KMS-11 (cell line): ENCODE measurements around the gene HMGCLL1.

Source experiments
- H2AFZ ChIP-seq: fragments of 200-600 bp; sonication (generic); 2 replicates; pipeline ENCODE4 v1.6.1; 2016; ENCODE audit warnings: antibody characterized with exemption, mixed run types, low read depth
- H3K27ac ChIP-seq: fragments of 200-600 bp; sonication (generic); 2 replicates; pipeline ENCODE4 v1.6.1; 2016; ENCODE audit warnings: mild to moderate bottlenecking, mixed run types
- H3K27me3 ChIP-seq: fragments of 200-600 bp; sonication (generic); 2 replicates; pipeline ENCODE4 v1.6.1; 2017; ENCODE audit warnings: mild to moderate bottlenecking, low read depth, mixed run types, moderate library complexity; ENCODE audit not compliant: insufficient read depth
- H3K36me3 ChIP-seq: fragments of 200-600 bp; sonication (generic); 2 replicates; pipeline ENCODE4 v1.6.1; 2017; ENCODE audit warnings: mild to moderate bottlenecking, mixed run types; ENCODE audit not compliant: insufficient read depth
- H3K4me1 ChIP-seq: fragments of 200-600 bp; sonication (generic); 2 replicates; pipeline ENCODE4 v1.6.1; 2016; ENCODE audit warnings: mild to moderate bottlenecking, low read depth, mixed run types; ENCODE audit not compliant: poor library complexity, severe bottlenecking
- H3K4me2 ChIP-seq: fragments of 200-600 bp; sonication (generic); 2 replicates; pipeline ENCODE4 v1.7.0; 2016; ENCODE audit warnings: mild to moderate bottlenecking, mixed run types
- H3K4me3 ChIP-seq: fragments of 200-600 bp; sonication (generic); IDR thresholded peaks from 2 replicates; pipeline ENCODE4 v1.6.1; 2017; ENCODE audit warnings: low read depth, low read length, mixed read lengths; ENCODE audit not compliant: insufficient read depth
- H3K79me2 ChIP-seq: fragments of 200-600 bp; sonication (generic); 2 replicates; pipeline ENCODE4 v1.6.1; 2016; ENCODE audit warnings: low read depth, mixed run types; ENCODE audit not compliant: insufficient read depth
- H3K9ac ChIP-seq: fragments of 200-600 bp; sonication (generic); 2 replicates; pipeline ENCODE4 v1.6.1; 2016; ENCODE audit warnings: mild to moderate bottlenecking, mixed run types
- H4K20me1 ChIP-seq: fragments of 200-600 bp; sonication (generic); 2 replicates; pipeline ENCODE4 v1.6.1; 2016; ENCODE audit warnings: mild to moderate bottlenecking, mixed run types; ENCODE audit not compliant: insufficient read depth
- TF ChIP-seq, protein P1 (sequence below): fragments of 200-600 bp; sonication (generic); conservative IDR thresholded peaks from 2 replicates; pipeline ENCODE4 v1.6.1; 2017; ENCODE audit warnings: low read depth, mild to moderate bottlenecking, antibody characterized with exemption, low read length, moderate library complexity, mixed read lengths

Gene HMGCLL1

DNA sequence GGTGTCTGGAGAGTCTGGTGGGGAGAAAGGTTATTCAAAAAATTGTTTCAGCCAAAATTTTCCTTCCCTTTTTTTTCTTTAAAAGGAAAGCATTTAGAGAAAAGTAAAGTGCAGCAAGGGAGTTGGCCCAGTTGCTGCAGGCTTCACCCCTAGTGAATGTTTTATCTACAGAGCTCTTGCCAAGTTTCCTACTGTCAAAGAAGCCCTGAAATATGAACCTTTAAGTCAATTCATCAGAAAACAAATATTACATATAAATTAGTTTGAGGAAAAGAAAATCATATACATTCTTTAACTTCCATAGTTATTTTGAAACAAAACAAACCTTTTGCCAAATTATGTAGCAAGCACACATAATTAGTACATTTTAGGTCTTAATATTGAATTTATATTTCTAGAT is 25.0 kb upstream of the HMGCLL1 start:
- no peaks in the 10 kb centered on the region for H3K4me1 ChIP-seq
- no peaks in the 10 kb centered on the region for H3K36me3 ChIP-seq
- no peaks in the 10 kb centered on the region for H3K27me3 ChIP-seq
- H3K9ac ChIP-seq: no peak overlapping the region
- no peak overlapping the region for H2AFZ ChIP-seq
- no peak overlapping the region for H3K27ac ChIP-seq
- TF ChIP-seq, protein P1, sequence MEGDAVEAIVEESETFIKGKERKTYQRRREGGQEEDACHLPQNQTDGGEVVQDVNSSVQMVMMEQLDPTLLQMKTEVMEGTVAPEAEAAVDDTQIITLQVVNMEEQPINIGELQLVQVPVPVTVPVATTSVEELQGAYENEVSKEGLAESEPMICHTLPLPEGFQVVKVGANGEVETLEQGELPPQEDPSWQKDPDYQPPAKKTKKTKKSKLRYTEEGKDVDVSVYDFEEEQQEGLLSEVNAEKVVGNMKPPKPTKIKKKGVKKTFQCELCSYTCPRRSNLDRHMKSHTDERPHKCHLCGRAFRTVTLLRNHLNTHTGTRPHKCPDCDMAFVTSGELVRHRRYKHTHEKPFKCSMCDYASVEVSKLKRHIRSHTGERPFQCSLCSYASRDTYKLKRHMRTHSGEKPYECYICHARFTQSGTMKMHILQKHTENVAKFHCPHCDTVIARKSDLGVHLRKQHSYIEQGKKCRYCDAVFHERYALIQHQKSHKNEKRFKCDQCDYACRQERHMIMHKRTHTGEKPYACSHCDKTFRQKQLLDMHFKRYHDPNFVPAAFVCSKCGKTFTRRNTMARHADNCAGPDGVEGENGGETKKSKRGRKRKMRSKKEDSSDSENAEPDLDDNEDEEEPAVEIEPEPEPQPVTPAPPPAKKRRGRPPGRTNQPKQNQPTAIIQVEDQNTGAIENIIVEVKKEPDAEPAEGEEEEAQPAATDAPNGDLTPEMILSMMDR: no peak
- H3K79me2 ChIP-seq: no peaks in the 10 kb centered on the region
- no peak overlapping the region for H3K4me2 ChIP-seq
- H3K4me3 ChIP-seq: no peak overlapping the region
- no peaks in the 10 kb centered on the region for H4K20me1 ChIP-seq

DNA sequence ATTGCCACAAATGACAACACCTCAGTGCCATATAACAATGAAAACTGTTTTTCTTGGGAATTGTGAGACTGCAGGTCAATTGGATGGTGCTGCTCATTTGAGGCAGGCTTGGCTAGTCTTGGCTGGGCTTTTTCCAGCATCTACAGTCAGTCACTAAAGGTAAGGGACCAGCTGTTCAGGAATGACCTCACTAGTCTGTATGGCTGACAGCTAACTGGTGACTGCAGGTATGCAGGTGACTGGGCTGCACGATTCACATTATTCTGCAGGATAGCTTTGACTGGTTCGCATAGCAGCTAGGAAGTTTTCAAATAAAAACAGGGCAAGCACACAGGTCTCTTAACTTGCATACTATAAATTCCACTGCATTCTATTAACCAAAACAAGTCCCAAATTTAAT is 22.1 kb upstream of the HMGCLL1 start:
- no peak overlapping the region for H3K4me2 ChIP-seq
- no peak overlapping the region for H3K27ac ChIP-seq
- H3K27me3 ChIP-seq: no peaks in the 10 kb centered on the region

DNA sequence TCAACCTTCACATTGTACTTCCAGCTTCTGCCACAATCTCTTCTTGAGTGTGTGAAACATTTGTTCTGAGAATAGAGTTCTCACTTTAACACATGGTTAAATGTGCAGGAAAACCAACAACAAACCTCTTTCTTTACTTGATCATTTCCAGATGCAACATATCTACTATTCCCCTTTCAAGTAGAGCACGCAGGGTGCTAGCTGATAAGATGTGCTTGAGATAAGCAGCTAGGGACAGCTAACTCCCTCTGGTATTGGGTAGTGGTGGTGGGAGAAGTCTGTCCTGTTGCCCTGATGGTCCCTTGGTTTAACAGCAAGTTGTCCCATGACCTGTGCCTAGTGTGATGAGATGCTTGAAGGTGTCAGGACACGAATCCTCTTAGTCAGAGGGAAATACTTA is 15.4 kb upstream of the HMGCLL1 start:
- Histone ChIP-seq H3K79me2 (no peaks in the 10 kb centered on the region), H3K4me3 (no peak overlapping the region), H3K27me3 (no peaks in the 10 kb centered on the region), H3K27ac (no peak overlapping the region), H2AFZ (no peak overlapping the region), H3K36me3 (no peaks in the 10 kb centered on the region), H3K9ac (no peak overlapping the region), H4K20me1 (no peaks in the 10 kb centered on the region), H3K4me2 (no peak overlapping the region), H3K4me1 (no peaks in the 10 kb centered on the region)
- TF ChIP-seq, protein P1: no peak

More for the DNA sequence above, 22.1 kb upstream of the HMGCLL1 start:
- Histone ChIP-seq H2AFZ (no peak overlapping the region), H3K36me3 (no peaks in the 10 kb centered on the region), H3K4me3 (no peak overlapping the region), H3K4me1 (no peaks in the 10 kb centered on the region), H3K9ac (no peak overlapping the region), H4K20me1 (no peaks in the 10 kb centered on the region), H3K79me2 (no peaks in the 10 kb centered on the region)
- TF ChIP-seq, protein P1: no peak

DNA sequence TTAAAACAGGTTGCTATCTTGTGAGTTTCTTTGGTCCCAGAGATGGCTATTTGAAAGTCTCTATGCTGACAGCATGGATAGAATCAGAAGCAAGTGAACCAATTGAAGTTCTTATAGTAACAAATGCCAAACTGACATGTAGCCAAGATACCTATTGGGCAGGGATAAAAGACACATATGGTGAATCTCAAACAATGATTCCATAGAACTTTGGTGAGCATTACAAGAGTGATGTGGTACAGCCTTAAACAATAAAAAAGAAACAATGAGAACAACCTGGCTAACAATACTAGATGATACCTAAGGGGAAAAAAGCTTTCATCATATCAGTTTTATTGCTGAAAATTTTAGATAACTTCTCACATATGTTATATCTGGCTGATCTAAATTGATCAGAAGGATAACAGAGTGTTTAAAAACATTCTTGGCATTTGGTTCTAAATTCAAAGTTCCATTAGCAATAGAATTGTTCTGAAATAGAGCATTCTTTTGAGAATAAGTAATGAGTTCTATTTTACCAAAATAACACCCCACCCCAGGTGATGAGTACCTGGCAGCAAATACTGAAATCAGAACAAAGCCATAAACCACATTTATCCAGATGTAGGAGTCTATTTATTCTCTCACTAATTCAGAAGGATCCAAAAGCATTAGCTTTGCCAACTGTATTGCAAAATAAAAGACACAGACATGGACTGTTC is 5.8 kb upstream of the HMGCLL1 start:
- Histone ChIP-seq H3K4me3 (no peak overlapping the region), H3K27ac (no peak overlapping the region), H4K20me1 (no peaks in the 10 kb centered on the region), H3K36me3 (no peaks in the 10 kb centered on the region), H3K79me2 (no peaks in the 10 kb centered on the region), H3K27me3 (no peaks in the 10 kb centered on the region), H3K9ac (no peak overlapping the region), H2AFZ (no peak overlapping the region), H3K4me1 (no peaks in the 10 kb centered on the region), H3K4me2 (no peak overlapping the region)
- TF ChIP-seq, protein P1: no peak
